Panc1 (cell line): Measurements from ENCODE around the gene HDAC11. TPM values are rescaled to one million over a fixed set of nuclear protein-coding genes. Genes with fewer than 3 reads are reported as not detected.
"Not testable (repeated sequence)": the region's sequence is repeated elsewhere in the genome, so short reads cannot be mapped to it uniquely, and the experiment has no call there.

Experiments used
- ATAC-seq: fragments of 200-7000 bp; cut with Tn5 transposase; 2 replicates; pipeline ENCODE4 v1.9.1; 2020; ENCODE audit warnings: mild to moderate bottlenecking, moderate library complexity
- BruUV-seq: library from RNA; stranded (reverse); fragments of 400-500 nt; replicated peaks from 2 replicates; lab custom pipeline; 2021; lab: Mats Ljungman, UMichigan
- CTCF ChIA-PET: fragments of 300-600 bp; sonication (Branson Sonifier 250); formaldehyde crosslinking; loops from one replicate; lab custom pipeline; 2022; ENCODE audit warnings: antibody characterized with exemption; lab: Charles Lee
- POLR2A ChIA-PET: fragments of 300-600 bp; sonication (Branson Sonifier 250); formaldehyde crosslinking; loops from one replicate; lab custom pipeline; 2022; ENCODE audit warnings: antibody characterized with exemption; lab: Charles Lee
- DNase-seq: peaks from one replicate; pipeline ENCODE4 v3.0.0-alpha.2; 2010; ENCODE audit warnings: low read depth, low spot score
- H3K27ac ChIP-seq: 2 replicates; pipeline ENCODE4 v1.5.1; 2011; ENCODE audit warnings: mild to moderate bottlenecking, low read length, inconsistent platforms
- H3K27me3 ChIP-seq: fragments of 200-500 bp; sonication (Bioruptor generic); 2 replicates; pipeline ENCODE4 v1.6.0; 2014; ENCODE audit warnings: low read length, inconsistent platforms; ENCODE audit not compliant: control insufficient read depth, insufficient read depth
- H3K36me3 ChIP-seq: fragments of 200-500 bp; sonication (Bioruptor generic); 2 replicates; pipeline ENCODE4 v1.5.1; 2014; ENCODE audit warnings: inconsistent platforms, mild to moderate bottlenecking, low read length, moderate library complexity; ENCODE audit not compliant: control insufficient read depth, insufficient read depth
- H3K4me1 ChIP-seq: 2 replicates; pipeline ENCODE4 v1.5.1; 2011; ENCODE audit warnings: inconsistent platforms, mild to moderate bottlenecking, low read length, moderate library complexity; ENCODE audit not compliant: control insufficient read depth, insufficient read depth
- H3K4me3 ChIP-seq, 2 experiments: 2 replicates each; pipeline ENCODE4 v1.5.1; 2011 to 2012; ENCODE audit warnings: low read depth in 2 of 2, low read length in 2 of 2, mild to moderate bottlenecking in 2 of 2, inconsistent platforms in 1 of 2, moderate library complexity in 1 of 2
- H3K9me3 ChIP-seq: fragments of 200-500 bp; sonication (Bioruptor generic); 2 replicates; pipeline ENCODE4 v1.5.1; 2014; ENCODE audit warnings: low read depth, mild to moderate bottlenecking, inconsistent platforms, low read length, moderate library complexity; ENCODE audit not compliant: control insufficient read depth, insufficient read depth
- CTCF ChIP-seq: fragments of 450-650 bp; IDR thresholded peaks from 2 replicates; pipeline ENCODE4 v1.5.1; 2017; ENCODE audit warnings: mild to moderate bottlenecking
- POLR2AphosphoS5 ChIP-seq: IDR thresholded peaks from 2 replicates; pipeline ENCODE4 v1.6.1; 2012; ENCODE audit warnings: mild to moderate bottlenecking, low read depth, low read length, moderate library complexity
- REST ChIP-seq, 2 experiments: IDR thresholded peaks; 2 replicates each; pipeline ENCODE4 v1.6.1; 2011 to 2012; ENCODE audit warnings: low read depth in 2 of 2, control low read depth in 1 of 2, low read length in 1 of 2, mild to moderate bottlenecking in 1 of 2, moderate library complexity in 1 of 2; ENCODE audit not compliant: insufficient read depth in 1 of 2
- SIN3A ChIP-seq: IDR thresholded peaks from 2 replicates; pipeline ENCODE4 v1.6.1; 2012; ENCODE audit warnings: low read depth, mild to moderate bottlenecking, low read length, moderate library complexity, borderline replicate concordance; ENCODE audit not compliant: insufficient read depth
- TCF7L2 ChIP-seq: IDR thresholded peaks from 2 replicates; pipeline ENCODE4 v1.6.1; 2011; ENCODE audit warnings: mild to moderate bottlenecking, low read depth, low read length, inconsistent platforms
- in situ Hi-C: cut with HindIII; loops from 2 replicates; pipeline ENCODE4 v1.10.0; 2016; ENCODE audit warnings: low sequenced_read_pairs, low pct_unique_long_range_greater_than_20kb
- intact Hi-C: fragments of 100-400 bp; cut with micrococcal nuclease; formaldehyde crosslinking; loops from one replicate; pipeline ENCODE4 v1.10.0; 2022; ENCODE audit not compliant: unreplicated experiment
- total RNA-seq: library from RNA; stranded (reverse); gene quantifications from one replicate; pipeline ENCODE4 v1.2.1, GENCODE V29; 2021; ENCODE audit not compliant: unreplicated experiment

The HDAC11 gene
- total RNA-seq, 1 experiment from 2014 or later: 10.6 TPM

- H3K27ac ChIP-seq: no peak overlapping the region
- intact Hi-C loops (no loop called here), in situ Hi-C loops (no loop called here)
- H3K36me3 ChIP-seq: no peaks in the 10 kb centered on the region
- no peaks in the 10 kb centered on the region for H3K9me3 ChIP-seq
- DNase-seq (no peak), ATAC-seq (no peak)
- H3K27me3 ChIP-seq: no peaks in the 10 kb centered on the region
- ChIA-PET CTCF (interaction anchor here (0.6 to 3.1 kb wide), 4 partner anchors 88 to 150 kb away, joined by 3 to 12 read pairs (median 4); no protein-coding TSS in a partner anchor), POLR2A (no interaction called here)
- peaks cover 2% of the 10 kb centered on the region; the same call in 1 of the 2 replicates for H3K4me1 ChIP-seq
- no peak overlapping the region for H3K4me3 ChIP-seq
- no TSS peak for BruUV-seq
- TF ChIP-seq SIN3A (no peak), REST (IDR thresholded peaks at IDR 0.05; ENCODE audit: insufficient read depth in 1 of 2, low read depth in 2 of 2, low read length in 1 of 2) (no peak), CTCF (no peak), TCF7L2 (no peak), POLR2AphosphoS5 (no peak)
These were observed 18.4 kb downstream of the HDAC11 start for GRCh38 chr3:13498354-13499060.

GRCh38 chr3:13499246-13499645 lies 19.1 kb downstream of the HDAC11 start:
- H3K36me3 ChIP-seq, POLR2A ChIA-PET, H3K4me1 ChIP-seq, DNase-seq, H3K27ac ChIP-seq, H3K4me3 ChIP-seq, BruUV-seq, H3K9me3 ChIP-seq, H3K27me3 ChIP-seq, in situ Hi-C loops, intact Hi-C loops, ATAC-seq: not testable (repeated sequence)
- CTCF ChIA-PET: interaction anchor here (1.5 to 3.1 kb wide), 3 partner anchors 122 to 149 kb away, joined by 3 to 12 read pairs (median 4); no protein-coding TSS in a partner anchor
